ENCODE measurements around the gene TMEM121.

DNA sequence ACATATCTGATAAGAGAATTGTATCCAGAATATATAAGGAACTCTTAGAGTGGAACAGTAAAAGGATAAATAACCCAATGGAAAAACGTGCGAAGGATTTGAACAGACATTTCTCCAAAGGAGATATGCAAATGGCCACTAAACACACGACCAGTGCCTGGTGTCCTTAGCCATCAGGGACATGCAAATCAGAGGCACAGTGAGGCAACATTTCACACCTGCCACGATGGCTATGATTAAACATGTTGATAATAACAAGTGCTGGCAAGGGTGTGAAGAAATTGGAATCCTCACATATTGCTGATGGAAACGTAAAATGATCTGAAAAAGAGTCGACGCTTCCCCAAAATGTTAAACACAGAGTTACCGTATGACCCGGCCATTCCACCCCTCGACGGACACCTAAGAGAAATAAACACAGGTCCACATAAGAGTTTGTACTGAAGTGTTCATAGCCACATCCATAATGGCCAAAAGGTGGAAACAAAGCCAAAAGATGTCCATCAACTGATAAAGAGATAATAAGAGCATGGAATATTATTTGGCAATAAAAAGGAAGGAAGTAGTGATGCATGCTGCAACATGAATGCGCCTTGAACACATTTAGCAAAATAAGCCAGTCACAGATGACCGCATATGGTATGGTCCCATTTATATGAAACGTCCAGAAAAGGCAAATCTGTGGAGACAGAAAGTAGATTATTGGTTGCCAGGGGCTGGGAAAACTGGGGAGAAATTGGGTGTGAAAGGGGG is 6.3 kb upstream of the TMEM121 start:
- TF ChIP-seq, protein P1, sequence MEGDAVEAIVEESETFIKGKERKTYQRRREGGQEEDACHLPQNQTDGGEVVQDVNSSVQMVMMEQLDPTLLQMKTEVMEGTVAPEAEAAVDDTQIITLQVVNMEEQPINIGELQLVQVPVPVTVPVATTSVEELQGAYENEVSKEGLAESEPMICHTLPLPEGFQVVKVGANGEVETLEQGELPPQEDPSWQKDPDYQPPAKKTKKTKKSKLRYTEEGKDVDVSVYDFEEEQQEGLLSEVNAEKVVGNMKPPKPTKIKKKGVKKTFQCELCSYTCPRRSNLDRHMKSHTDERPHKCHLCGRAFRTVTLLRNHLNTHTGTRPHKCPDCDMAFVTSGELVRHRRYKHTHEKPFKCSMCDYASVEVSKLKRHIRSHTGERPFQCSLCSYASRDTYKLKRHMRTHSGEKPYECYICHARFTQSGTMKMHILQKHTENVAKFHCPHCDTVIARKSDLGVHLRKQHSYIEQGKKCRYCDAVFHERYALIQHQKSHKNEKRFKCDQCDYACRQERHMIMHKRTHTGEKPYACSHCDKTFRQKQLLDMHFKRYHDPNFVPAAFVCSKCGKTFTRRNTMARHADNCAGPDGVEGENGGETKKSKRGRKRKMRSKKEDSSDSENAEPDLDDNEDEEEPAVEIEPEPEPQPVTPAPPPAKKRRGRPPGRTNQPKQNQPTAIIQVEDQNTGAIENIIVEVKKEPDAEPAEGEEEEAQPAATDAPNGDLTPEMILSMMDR (IDR thresholded peaks at IDR 0.05), result no peak
- TF ChIP-seq POLR2A (IDR thresholded peaks at IDR 0.05) (no peak), POLR2AphosphoS5 (IDR thresholded peaks at IDR 0.05) (no peak), EP300 (IDR thresholded peaks at IDR 0.05) (no peak)
